CD4-positive, alpha-beta T cell treated with Interleukin-1 beta for 1 hour (primary cell): ENCODE data around the gene MVK.

Experiments
- DNase-seq, 2 donors: peaks; one replicate each; pipeline ENCODE4 v3.0.0-alpha.2; 2020 to 2022

MVK gene

DNA sequence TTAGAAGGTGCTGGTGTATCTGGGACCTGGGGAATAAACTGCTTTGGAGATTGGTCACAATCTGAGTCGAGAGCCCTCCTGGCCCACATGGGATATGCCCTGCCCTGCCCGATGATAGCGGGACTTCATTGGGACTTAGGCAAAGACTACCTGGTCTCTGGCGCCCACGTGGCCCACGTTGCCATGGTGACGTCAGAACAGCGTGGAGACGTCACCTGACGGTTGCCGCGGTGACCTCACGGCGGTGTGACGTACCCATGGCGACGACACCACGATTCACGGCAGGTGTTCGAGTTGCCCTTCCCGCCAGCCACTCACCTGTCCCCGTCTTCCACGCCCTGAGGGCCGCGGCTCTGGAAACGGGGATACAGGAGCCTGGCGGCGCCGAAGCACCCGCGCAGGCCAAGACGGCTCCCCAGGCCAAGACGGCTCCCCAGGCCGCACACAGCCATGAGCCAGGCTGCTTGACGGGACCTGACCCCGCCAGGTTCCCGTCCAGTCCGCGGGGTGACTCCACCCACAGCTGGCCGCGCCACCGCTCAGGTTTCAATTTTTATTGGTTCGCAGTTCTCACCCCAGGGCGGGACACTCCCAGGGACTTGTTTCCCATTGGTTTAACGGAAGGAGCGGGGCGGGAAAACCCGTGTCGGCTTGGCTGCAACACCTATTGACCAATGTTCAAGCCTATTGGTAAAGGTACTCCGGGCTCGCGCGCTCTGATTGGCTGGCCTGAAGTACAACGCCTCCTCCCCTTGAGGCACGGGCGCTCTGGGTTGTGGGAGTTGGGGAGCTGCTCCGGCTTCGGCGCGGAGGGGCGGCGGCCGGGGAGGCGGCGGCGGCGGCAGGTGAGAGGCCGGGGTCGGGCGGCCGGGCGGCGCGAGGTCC is at the start of gene MVK, which contains the start of gene MMAB:
TSS of gene MVK (plus strand) at position 766 of the 885 bp plus-strand sequence. CDS start 1,029 bp downstream, outside the sequence.
TSS of gene MMAB (minus strand) at position 476 of the 885 bp plus-strand sequence. CDS start at position 452, 24 bp downstream.
- peak; percentile 99 to 100 for DNase-seq

DNA sequence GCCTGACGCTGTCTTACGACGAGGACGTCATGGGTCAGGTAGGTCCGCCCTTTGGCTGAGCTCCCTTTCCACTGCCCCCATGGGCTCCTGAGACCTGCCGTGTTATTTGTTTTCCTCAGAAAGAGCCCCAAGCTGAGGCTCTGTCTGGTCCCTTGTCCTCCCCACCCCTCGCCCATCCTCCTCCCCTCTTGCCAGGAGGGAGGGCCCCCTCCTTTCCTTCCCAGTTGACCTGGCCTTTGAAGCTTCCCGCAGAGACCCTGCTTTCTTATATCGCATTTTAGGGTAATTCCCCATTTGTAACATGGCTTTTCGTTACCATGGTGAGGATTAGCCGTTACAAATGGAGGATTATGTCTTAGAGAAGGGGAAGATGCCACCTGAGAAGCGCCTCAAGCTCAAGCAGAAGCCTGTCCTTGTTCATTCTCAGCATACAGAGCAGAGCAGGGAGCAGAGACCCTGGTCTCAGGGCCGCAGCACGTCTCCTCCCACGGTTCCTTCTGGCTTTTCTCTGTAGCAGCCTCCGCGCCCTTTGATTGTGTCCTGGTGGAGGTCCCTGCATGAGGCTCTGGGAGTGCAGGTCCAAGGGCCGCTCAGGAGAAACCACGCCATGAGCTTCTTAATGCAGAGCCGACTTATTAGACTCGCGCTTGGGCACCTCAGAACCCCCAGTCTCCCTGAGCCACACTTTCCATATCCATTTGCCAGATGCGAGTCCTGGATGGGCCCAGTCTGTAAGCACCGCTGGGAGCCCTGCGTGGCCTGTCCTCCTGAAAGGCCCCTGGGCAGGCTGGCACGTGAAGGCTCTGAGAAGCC is 48.9 kb upstream of the MVK start:
- no peak for DNase-seq

DNA sequence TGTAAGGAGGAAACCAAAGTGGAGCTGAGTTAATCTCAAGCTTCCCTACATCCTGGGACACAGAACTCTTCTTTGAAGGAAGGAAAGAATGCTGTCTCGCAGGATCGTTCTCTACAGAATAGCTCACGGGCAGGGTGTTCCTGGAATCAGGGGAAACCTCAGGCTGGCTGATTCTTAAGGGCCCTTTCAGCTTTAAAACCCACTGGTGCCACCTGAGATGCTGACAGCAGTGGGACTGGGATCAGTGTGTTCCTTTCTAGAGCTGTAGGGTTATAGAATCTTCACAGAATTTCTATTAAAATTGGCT is 48.4 kb upstream of the MVK start:
- DNase-seq = no peak

DNA sequence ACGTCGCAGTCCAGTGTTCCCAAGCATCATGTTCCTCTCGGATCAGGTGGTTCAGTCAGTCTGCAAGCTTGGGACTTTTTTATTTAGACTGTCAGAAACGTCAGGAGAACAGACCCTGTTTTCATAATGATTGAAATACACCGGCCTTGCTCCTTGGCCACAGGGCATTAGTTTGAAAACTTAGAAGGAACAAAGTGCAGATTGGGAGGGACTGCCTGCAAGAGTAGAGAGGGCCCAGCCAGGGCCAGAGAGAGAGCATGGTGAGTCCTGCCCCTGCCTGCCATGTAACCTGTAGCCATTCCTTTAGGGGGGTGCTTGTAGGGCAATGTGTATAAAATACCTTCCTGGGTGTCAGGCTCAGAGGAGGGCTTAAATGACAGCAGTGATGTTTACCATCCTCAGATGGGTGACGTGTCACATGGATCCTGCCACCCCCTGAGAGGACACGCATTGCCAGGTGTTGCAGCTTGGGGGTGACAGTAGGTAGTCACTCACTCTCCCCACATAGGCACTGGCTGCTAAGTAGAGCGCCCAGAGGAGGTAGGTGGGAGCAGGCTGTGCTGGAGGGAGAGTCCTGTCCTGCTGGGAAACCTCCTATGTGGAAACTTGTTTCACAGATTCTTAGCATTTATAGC is 46.0 kb upstream of the MVK start:
- DNase-seq = no peak

DNA sequence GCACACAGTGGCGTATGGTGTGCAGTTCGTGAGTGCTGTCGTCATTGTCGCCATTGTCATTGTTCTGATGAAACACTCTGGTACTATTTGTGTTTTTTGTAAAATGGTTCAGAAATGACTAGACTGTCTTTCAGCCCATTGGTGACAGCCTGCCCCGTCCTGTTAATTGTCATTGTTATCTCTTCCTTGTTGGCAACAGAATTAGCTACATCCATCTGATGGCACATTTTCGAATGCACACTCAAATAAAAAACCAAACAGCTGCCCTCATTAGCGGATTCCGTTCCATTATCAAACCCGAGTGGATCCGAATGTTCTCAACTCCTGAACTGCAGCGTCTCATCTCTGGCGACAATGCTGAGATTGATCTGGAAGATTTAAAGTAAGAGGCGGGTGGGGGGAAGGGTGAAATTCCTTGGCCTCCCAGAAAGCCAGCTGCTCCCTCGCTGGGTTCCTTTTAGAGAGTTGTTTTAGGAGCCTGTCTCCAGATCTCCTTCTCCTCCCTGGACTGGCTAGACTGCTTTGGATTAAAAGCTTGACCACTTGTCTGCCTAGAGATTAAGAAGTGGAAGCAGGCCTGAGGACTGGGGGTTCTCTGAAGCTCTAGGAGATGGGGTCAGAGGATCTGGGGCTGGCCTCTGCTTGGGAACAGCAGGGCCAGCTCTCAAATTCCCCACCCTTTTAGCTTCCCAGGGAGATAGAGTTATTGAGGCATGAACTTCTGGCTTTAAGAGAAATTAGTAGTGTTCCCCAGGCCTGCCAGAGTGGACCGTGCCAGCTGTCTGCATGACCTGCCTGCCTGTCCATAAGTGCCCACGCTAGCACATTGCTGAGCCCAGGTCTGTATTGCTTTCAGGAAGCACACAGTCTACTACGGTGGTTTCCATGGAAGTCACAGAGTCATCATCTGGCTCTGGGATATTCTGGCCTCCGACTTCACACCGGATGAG is 43.6 kb upstream of the MVK start:
- no peak for DNase-seq

DNA sequence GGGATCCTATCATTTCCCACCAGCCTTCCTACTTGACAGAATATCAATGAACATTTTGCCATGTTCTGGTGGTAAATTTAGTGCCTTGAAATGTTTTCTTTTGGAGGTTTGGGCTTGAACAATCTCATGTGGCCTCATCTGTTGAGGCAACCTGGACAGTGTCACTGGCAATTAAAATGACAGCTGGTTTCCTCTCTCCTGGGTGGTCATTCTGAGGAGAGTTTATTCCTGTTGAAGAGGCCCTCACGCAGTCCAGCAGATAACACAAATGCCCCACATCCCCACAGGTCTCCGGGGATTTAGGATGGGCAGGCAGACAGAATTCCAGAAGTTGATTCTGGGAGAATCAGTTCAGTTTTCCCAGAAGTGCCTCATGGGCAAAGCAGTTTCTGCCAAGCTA is 42.2 kb upstream of the MVK start:
- DNase-seq = no peak

DNA sequence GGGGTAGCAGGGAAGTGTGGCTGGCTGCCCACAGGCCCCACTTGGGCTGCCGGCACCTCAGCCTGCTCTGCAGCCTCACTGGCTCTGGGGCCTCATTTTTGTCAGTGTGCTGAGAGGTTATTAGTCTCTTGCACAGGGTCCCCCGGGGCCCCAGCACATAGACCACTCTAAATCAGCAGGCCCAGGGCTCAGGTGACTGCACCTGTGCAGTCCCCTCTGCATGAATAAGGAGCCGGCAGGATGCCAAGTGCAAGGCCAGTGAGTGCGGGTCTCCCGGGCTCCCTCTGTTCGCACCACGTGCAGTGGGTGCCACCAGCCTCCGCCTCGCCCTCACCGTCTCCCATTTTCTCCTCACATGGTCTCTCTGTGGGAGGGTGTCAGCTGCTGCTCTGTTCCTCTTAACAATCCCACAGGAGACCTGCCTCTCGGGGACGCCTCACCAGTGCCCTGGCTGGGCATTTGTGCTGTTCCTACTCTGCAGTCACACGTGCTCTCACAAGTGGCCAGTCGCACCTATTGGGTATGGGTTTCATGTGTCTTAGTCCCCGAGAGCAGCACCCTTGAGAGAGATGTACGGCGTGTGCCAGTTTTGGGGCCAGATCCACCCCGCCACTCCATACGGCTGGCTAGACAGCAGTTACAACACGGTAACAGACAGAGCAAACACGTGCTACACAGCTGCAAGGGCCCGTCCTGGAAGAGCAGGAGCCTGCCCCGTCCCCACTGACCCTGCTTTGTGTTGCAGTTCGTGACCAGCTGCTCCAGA is 40.7 kb upstream of the MVK start:
- DNase-seq = no peak

DNA sequence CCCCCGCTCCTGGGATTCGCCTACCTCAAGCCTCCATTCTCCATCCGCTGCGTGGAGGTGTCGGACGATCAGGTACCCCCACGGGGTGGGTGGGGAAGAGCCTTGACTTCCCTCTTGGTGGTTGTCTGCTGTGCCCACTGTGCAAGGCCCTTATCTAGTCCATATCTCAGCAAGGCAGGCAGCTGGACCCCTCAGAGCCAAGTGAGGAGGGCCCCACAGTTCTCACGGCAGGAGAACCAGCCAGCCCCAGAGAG is 40.2 kb upstream of the MVK start:
- no peak for DNase-seq

DNA sequence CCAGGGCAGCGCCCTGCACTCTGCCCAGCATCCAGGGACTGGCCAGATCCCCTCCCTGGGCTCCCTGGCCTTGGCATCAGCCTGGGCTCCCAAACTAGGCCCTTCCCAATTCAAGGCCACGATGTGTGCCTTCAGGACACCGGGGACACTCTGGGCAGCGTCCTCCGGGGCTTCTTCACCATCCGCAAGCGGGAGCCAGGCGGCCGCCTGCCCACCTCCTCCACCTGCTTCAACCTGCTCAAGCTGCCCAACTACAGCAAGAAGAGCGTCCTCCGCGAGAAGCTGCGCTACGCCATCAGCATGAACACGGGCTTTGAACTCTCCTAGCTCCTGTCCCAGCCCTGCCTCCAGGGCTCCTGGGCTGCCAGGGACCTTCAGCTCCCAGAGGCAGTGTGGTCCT is 39.1 kb upstream of the MVK start:
- no peak for DNase-seq

DNA sequence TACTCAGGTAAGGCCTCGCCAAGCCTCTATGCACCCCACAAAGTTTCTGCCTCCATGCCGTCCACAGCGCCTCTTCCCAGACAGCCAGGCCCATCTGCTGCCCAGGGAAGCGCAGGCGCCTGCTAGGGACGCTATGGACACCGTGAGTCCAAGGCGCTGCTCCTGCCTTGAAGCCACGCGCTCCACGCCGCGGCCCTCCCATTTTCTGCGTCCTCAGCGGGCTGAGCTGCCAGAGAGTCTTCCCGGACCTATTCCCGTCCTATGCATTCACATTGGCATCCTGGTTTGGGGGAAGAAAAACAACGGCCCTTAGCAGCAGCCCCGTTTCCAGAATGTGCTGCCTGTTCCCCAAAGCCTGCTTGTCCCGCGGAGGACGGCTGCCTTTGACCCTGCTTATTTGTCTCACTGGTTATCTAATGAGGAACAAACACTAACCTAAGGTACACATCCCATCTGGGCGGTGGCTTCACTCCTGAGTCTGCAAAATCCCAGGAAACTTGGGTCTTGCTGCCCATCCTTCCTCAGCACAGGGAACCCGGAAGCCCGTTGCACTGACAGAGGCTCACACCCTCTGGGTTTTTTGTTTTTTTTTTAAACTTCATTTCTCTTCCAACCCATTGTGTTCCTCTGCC is 38.2 kb upstream of the MVK start:
- DNase-seq = no peak

DNA sequence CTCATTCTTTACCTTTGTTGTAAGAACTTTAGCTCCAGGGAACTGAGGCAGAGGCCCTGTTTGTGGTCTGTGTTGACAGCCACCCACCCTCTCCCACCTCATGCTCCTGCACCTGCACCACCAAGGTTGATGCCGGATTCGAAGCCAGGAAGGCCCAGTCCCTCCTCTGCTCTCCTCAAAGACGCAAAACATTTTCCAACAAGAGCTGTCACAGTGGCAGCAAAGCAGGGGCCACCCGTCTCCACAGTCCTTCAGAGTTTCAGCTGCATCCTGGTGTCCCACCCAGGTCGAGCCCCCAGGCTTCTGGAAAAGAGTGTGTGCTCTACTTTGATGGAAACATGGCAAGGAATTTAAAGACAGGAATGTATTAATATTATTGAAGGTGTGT is 37.7 kb upstream of the MVK start:
- DNase-seq = no peak

DNA sequence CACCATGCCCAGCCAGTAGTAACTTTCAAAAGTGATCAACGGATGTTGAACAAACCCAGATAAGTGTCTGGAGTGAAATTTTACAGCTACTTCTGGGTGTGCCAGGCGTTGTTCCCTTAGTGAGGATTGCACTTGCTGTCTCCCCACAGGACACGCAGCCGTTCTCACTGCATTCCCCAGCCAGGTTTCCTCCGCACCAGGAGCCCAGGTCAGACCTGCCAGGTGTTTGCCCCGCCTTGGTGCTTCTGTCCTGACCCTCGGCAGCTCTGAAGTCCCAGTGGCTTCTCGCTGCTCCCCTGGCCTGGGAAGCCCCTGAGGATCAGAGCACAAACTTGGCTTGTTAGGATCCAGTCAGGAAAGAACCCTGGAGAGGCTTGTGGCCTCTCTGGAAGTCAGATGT is 36.5 kb upstream of the MVK start:
- DNase-seq = no peak

DNA sequence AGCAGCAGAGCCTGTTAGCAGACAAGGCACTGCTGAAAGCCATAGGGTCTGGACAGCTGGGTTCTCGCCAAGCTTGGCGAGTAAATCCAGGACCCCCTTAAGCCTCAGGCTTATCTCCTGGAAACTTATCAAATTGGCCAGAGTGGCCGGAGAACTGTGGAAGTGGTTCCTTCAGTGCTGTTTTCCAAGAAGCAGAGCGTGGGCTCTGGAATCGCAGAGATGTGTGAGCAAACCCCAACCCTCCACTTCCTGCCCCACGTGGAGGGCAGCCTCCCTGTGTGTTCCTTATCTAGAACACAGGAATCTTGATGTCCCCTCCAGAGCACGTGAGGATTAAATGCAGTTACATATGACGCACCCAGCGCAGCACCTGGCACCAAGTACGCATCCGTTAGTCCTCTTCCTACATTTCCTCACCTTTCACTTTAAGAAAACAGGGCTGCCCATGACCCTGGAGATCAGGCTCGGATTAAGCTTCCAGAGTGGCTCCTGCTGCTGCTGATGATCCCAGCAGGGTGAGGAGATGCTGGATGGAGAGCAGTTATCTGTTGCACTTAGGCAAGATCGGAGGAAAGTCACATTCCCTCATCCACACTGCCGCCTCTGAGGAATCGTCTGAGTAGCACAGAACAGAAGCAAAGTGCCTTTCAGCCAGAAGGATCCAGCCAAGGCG is 35.3 kb upstream of the MVK start:
- no peak for DNase-seq

DNA sequence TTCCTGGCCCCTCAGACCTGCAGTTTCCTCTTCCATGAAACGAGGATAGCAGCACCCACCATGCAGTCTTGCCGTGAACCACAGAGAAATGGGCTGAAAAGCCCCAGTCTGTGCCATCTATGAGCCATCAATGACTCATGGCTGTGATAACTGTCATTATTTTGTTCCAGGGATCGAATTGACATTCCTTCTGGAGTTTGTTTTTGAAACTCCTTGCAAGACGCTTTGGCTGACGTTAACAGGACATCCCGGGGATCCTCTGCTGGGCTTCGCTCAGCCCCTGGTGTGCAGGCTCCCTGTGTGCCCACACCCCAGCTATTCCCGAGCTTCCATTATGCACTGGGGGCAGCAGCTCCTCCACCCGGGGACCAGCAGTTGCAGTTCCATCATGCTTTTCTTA is 34.1 kb upstream of the MVK start:
- no peak for DNase-seq

DNA sequence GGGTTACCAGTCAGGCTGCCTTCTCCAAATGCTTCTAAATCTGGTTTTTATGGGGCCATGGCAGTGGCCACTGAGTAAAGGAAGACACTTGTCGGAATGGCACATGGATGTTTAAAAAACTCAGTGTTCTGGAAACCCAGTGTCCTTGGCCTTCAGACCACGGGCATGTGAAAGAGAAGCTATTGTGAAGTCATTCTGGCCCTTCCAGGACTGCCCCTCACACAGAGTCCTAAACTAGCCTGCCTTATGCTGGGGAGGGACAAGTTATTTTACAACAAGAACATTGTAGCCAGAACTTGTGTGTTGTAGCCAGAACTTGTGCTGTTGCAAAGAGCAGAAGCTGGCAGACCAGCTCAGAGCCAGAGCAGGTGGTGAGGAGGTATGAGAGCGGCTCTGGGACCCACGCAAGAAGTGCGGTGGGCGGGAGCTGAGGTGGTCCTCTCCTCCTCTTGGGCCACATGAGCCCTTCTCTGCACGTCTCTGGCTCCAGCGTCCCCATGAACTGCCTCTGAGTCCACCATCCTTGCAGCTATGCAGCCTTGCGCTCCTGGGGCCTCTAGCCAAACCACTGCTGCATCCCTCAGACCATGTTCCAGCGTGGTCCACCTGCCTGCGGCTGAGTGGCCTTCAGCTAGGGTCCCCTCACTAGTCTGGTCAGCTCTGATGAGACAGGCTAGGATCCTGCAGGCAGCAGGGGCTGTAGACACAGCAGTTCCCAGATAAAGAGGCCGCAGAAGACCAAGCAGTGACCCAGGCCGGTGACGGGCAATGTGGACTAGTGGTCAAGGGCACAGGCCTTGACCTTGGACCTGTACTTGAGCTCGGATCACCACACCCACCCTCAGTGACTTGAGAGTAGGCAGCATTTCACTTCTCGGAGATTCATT is 32.8 kb upstream of the MVK start:
- DNase-seq = no peak

DNA sequence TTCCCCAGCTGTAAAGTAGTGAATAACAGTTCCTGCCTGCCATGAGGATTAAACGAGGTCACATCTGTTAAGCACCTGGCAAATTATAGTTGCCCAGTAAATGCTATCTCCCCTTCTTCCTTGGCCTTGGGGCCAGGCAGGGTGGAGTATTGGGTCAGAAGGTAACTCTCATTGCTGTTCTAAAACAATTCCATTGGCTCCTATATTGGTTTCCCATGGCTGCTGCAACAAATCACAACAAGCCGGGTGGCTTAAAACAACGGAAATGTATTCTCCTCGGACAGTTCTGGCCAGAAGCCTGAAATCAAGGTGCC is 32.2 kb upstream of the MVK start:
- no peak for DNase-seq

DNA sequence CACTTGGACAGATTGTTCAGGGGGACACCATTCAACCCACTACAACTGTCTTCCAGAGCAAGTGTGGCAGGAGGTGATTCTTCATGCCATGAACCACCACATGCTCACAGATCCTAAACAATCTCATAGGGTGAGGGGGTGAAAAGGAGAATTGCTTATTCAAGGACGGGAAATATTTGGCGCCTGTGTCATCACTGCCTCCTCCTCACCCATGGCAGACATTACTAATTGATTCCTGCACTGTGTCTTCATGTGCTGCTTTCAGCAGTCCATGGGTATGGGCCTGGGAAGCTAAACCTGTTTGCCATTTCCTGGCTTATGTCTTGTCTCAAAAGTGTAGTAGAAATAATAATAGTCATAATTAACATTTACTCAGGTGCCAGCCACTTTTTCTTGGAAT is 31.6 kb upstream of the MVK start:
- no peak for DNase-seq

DNA sequence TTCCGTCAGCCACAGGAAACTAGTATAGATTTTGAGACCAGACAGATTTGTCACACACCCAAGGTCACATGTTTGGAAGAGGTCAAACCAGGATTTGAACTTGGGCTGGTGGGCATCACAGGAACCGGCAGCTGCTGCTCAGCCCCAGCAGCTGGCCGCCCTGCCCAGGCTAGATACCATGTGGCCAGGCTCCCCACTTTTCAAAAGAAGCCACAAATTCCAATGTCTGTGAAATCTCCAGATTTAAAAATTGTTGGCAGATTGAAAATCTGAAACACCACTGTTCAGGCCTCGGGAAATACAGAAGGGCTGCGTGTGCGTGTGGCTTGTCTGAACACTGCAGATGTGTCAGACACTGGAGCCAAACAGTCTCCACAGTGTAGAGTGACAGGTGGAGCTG is 30.7 kb upstream of the MVK start:
- no peak for DNase-seq

DNA sequence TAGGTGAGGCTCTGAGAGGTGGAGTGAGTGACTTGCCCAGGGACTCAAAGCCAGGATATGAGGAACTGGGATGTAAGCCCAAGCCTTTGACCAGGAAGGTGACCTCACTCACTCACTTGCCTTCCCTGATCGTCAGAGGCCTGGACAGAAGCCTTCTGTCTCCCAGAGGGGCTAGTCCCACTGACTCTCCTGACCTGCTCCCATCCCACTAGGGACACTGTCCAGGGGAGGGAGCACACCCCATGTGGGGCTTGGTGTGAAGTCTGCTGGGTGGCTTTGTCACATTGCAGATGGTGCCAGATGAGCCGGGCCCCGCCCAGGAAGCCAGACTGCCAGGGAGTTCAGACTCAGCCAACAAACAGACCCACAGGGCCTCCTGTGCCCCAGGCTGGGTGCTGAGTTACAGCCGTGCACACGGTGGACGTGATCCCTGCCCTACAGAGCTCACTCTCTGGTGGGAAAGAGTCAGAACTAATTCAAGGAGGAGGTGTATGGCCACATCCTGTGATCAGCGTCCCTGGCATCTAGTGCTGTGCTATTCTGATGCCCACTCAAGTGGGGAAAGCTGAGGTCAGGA is 28.6 kb upstream of the MVK start:
- DNase-seq = peak; percentile 19 to 28

DNA sequence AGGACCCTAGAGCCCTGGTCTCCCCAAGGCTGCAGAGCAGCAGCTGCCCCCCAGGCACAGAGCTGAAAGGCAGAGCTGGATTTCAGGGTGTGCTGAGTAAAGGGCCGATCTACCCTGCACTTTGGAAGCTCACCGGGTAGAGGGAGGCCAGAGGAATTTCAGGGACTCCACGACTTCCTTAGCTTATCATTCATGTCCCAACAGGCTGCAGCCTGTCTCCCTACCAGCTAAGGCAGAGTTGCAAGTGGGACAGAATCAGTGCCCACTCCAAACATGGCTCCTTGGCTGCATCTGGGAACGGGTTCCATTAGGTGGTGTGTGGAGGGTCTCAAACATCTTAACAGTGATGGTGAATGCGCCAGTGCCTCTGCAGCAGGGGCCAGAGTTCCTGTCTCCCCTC is 27.8 kb upstream of the MVK start:
- no peak for DNase-seq
